Esophagus muscularis mucosa (tissue), 4 donors: ENCODE data around the gene ABHD16B. TPM values are rescaled to one million over a fixed set of nuclear protein-coding genes. Genes with fewer than 3 reads are reported as not detected.

Experiments used
- DNase-seq: peaks from one replicate; pipeline ENCODE4 v3.0.0-alpha.2; 2017; ENCODE audit errors: extremely low spot score
- H3K27ac ChIP-seq, 4 donors: fragments of 200-600 bp; sonication (generic); replicated peaks in 1 of 4; 1 replicate in 3 of 4; 2 replicates in 1 of 4; pipeline ENCODE4 v1.5.1; 2016 to 2019; ENCODE audit warnings: mild to moderate bottlenecking in 1 of 4
- H3K27me3 ChIP-seq, 4 donors: fragments of 200-600 bp; sonication (generic); one replicate each; pipeline versions ENCODE4 v1.5.1 to v1.6.0; 2016 to 2019
- H3K36me3 ChIP-seq, 4 donors: fragments of 200-600 bp; sonication (generic); one replicate each; pipeline ENCODE4 v1.5.1; 2016 to 2019
- H3K4me1 ChIP-seq, 4 donors: fragments of 200-600 bp; sonication (generic); one replicate each; pipeline ENCODE4 v1.5.1; 2016 to 2019
- H3K4me3 ChIP-seq, 4 donors: fragments of 200-600 bp; sonication (generic); 1 replicate in 2 of 4; 2 replicates in 2 of 4; pipeline ENCODE4 v1.5.1; 2016 to 2019; ENCODE audit warnings: mild to moderate bottlenecking in 4 of 4, moderate library complexity in 1 of 4
- H3K9me3 ChIP-seq, 4 donors: fragments of 200-600 bp; sonication (generic); 1 replicate in 3 of 4; 2 replicates in 1 of 4; pipeline ENCODE4 v1.5.1; 2016 to 2019
- CTCF ChIP-seq, 3 experiments: fragments of 200-600 bp in 2 of 3; fragments of 450-650 bp in 1 of 3; sonication (generic) in 2 of 3; IDR thresholded peaks; one replicate each; pipeline ENCODE4 v1.5.1; 2017 to 2019; ENCODE audit warnings: antibody characterized with exemption in 3 of 3, mild to moderate bottlenecking in 2 of 3, moderate library complexity in 1 of 3
- EP300 ChIP-seq: sonication (generic); formaldehyde crosslinking; IDR thresholded peaks from one replicate; pipeline ENCODE4 v1.6.1; 2017; ENCODE audit warnings: antibody characterized with exemption
- POLR2A ChIP-seq: fragments of 450-650 bp; IDR thresholded peaks from one replicate; pipeline ENCODE4 v1.6.1; 2017; ENCODE audit warnings: antibody characterized with exemption, moderate library complexity, mild to moderate bottlenecking, low read depth
- POLR2AphosphoS5 ChIP-seq, 2 donors: sonication (generic); formaldehyde crosslinking; IDR thresholded peaks; one replicate each; pipeline ENCODE4 v1.6.1; 2017; ENCODE audit warnings: antibody characterized with exemption in 2 of 2
- WGBS: methylation state at CpG from one replicate; pipeline ENCODE4 v1.1.5; 2018; 5-methylcytosine and 5-hydroxymethylcytosine counted together
- intact Hi-C: fragments of 100-400 bp; cut with DNase I; formaldehyde crosslinking; loops from one replicate; pipeline ENCODE4 v1.15.1; 2023
- total RNA-seq, 4 donors: library from RNA; depleted of rRNA; stranded (reverse); fragments of >200 nt; gene quantifications; one replicate each; pipeline versions ENCODE4 v1.1.0 to v1.2.1, GENCODE V29; 2016

The ABHD16B gene
- total RNA-seq, 4 donors from 2014 or later = not detected

GRCh38 chr20:63837479-63837878, 23.8 kb upstream of the ABHD16B start:
- TF ChIP-seq POLR2A (no peak), EP300 (no peak), CTCF (IDR thresholded peaks at IDR 0.05) (no peak), POLR2AphosphoS5 (IDR thresholded peaks at IDR 0.05) (no peak)
- Histone ChIP-seq H3K9me3 (no peaks in the 10 kb centered on the region), H3K27me3 (no peaks in the 10 kb centered on the region), H3K4me1 (peaks cover 29 to 32% (median 30%) of the 10 kb centered on the region in 4 donors), H3K27ac (no peak overlapping the region), H3K36me3 (no peaks in the 10 kb centered on the region), H3K4me3 (no peak overlapping the region)
- DNase-seq = no peak
- 65% methylated on average over 7 of the region's 8 CpGs for WGBS
- intact Hi-C loops = no loop called here

- H3K27me3 ChIP-seq = peaks cover 0 to 11% (median 0%) of the 10 kb centered on the region in 4 donors
- no peak for DNase-seq
- no peak overlapping the region for H3K27ac ChIP-seq
- H3K4me3 ChIP-seq = no peak overlapping the region
- TF ChIP-seq POLR2A = no peak
- no peak for TF ChIP-seq EP300
- TF ChIP-seq POLR2AphosphoS5 (IDR thresholded peaks at IDR 0.05) = no peak
- no peak for TF ChIP-seq CTCF (IDR thresholded peaks at IDR 0.05)
- no peaks in the 10 kb centered on the region for H3K36me3 ChIP-seq
- intact Hi-C loops = no loop called here
- peaks cover 18 to 20% (median 20%) of the 10 kb centered on the region in 4 donors for H3K4me1 ChIP-seq
- WGBS = 86% methylated on average over 13 of the region's 13 CpGs
- no peaks in the 10 kb centered on the region for H3K9me3 ChIP-seq
Measured at GRCh38 chr20:63839620-63840019, 21.7 kb upstream of the ABHD16B start.

GRCh38 chr20:63840405-63840828, 20.9 kb upstream of the ABHD16B start:
- Histone ChIP-seq H3K4me3 (no peak overlapping the region), H3K27ac (no peak overlapping the region), H3K4me1 (peaks cover 18 to 20% (median 19%) of the 10 kb centered on the region in 4 donors), H3K27me3 (peaks cover 0 to 19% (median 0%) of the 10 kb centered on the region in 4 donors), H3K9me3 (no peaks in the 10 kb centered on the region), H3K36me3 (no peaks in the 10 kb centered on the region)
- intact Hi-C loops = no loop called here
- DNase-seq = no peak
- TF ChIP-seq EP300 (no peak), CTCF (IDR thresholded peaks at IDR 0.05) (no peak), POLR2A (no peak), POLR2AphosphoS5 (IDR thresholded peaks at IDR 0.05) (no peak)
- WGBS = 92% methylated on average over 10 of the region's 11 CpGs

- DNase-seq = no peak
- no peak overlapping the region for H3K27ac ChIP-seq
- intact Hi-C loops = no loop called here
- no peaks in the 10 kb centered on the region for H3K36me3 ChIP-seq
- WGBS = 76% methylated on average over 9 of the region's 9 CpGs
- peaks cover 34 to 37% (median 35%) of the 10 kb centered on the region in 4 donors for H3K4me1 ChIP-seq
- TF ChIP-seq POLR2A = no peak
- TF ChIP-seq CTCF (IDR thresholded peaks at IDR 0.05) = no peak
- TF ChIP-seq EP300 = no peak
- no peak for TF ChIP-seq POLR2AphosphoS5 (IDR thresholded peaks at IDR 0.05)
- H3K27me3 ChIP-seq = peaks cover 0 to 28% (median 0%) of the 10 kb centered on the region in 4 donors
- H3K4me3 ChIP-seq = no peak overlapping the region
- no peaks in the 10 kb centered on the region for H3K9me3 ChIP-seq
Measured at GRCh38 chr20:63842258-63842657, 19.0 kb upstream of the ABHD16B start.

- Histone ChIP-seq H3K4me3 (no peak overlapping the region), H3K27me3 (peaks cover 0 to 37% (median 0%) of the 10 kb centered on the region in 4 donors), H3K36me3 (no peaks in the 10 kb centered on the region), H3K27ac (no peak overlapping the region), H3K9me3 (no peaks in the 10 kb centered on the region), H3K4me1 (peaks cover 43 to 46% (median 45%) of the 10 kb centered on the region in 4 donors)
- intact Hi-C loops = no loop called here
- WGBS = 92% methylated on average over 11 of the region's 12 CpGs
- TF ChIP-seq POLR2AphosphoS5 (IDR thresholded peaks at IDR 0.05) = no peak
- no peak for TF ChIP-seq POLR2A
- TF ChIP-seq CTCF (IDR thresholded peaks at IDR 0.05) = no peak
- no peak for TF ChIP-seq EP300
- no peak for DNase-seq
Measured at GRCh38 chr20:63843222-63843621, 18.1 kb upstream of the ABHD16B start.
